Uterus (tissue), 2 donors: ENCODE measurements around the gene HTR4.

ENCODE experiments used
- POLR2A ChIP-seq, 2 donors: fragments of 450-650 bp; IDR thresholded peaks; one replicate each; pipeline ENCODE4 v1.6.1; 2016; ENCODE audit warnings: antibody characterized with exemption in 2 of 2, mild to moderate bottlenecking in 1 of 2, moderate library complexity in 1 of 2
- TF ChIP-seq, protein P1 (sequence below), 4 experiments: fragments of 200-600 bp in 2 of 4; fragments of 450-650 bp in 2 of 4; sonication (generic) in 2 of 4; IDR thresholded peaks; one replicate each; pipeline ENCODE4 v1.5.1; 2016 to 2019; ENCODE audit warnings: antibody characterized with exemption in 4 of 4, mild to moderate bottlenecking in 2 of 4, moderate library complexity in 1 of 4

DNA sequence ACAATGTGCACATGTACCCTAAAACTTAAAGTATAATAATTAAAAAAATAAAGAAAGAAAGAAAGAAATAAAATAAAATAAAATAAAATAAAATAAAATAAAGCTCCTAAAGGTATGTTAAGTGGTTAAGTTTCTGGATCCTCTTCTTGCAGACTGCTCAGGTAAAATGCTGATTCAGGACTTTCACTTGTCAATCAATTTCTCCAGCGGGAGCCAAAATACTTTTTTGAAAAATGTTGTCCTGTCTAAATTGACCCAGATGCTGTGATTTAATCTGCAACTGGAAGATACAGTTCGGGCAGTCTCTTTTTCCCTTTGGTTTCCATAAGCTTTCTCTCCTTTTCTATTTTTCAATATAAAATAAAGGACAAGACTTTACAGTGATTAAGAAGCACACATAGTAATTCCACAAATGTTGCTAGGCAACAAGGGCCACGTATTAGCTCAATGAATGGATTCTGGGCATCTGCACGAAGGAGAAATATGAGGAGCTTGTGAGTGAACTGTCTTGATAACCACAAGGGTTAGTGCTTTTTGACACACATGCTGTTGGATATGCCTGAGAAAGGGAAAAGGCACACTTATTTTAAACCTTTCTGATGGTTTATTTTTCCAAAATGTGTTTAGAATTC, 38.6 kb downstream of the HTR4 start:
- TF ChIP-seq, protein P1, sequence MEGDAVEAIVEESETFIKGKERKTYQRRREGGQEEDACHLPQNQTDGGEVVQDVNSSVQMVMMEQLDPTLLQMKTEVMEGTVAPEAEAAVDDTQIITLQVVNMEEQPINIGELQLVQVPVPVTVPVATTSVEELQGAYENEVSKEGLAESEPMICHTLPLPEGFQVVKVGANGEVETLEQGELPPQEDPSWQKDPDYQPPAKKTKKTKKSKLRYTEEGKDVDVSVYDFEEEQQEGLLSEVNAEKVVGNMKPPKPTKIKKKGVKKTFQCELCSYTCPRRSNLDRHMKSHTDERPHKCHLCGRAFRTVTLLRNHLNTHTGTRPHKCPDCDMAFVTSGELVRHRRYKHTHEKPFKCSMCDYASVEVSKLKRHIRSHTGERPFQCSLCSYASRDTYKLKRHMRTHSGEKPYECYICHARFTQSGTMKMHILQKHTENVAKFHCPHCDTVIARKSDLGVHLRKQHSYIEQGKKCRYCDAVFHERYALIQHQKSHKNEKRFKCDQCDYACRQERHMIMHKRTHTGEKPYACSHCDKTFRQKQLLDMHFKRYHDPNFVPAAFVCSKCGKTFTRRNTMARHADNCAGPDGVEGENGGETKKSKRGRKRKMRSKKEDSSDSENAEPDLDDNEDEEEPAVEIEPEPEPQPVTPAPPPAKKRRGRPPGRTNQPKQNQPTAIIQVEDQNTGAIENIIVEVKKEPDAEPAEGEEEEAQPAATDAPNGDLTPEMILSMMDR (IDR thresholded peaks at IDR 0.05), result no peak
- TF ChIP-seq POLR2A (IDR thresholded peaks at IDR 0.05), result no peak
